Caco-2 (cell line): ENCODE measurements around the gene ANKRD26. TPM values are rescaled to one million over a fixed set of nuclear protein-coding genes. Genes with fewer than 3 reads are reported as not detected.

Source experiments
- BruUV-seq: library from RNA; stranded (reverse); fragments of 400-500 nt; replicated peaks from 2 replicates; lab custom pipeline; 2021; lab: Mats Ljungman, UMichigan
- CTCF ChIA-PET: fragments of 300-600 bp; sonication (Branson Sonifier 250); formaldehyde crosslinking; loops from one replicate; lab custom pipeline; 2022; ENCODE audit warnings: antibody characterized with exemption; lab: Charles Lee
- POLR2A ChIA-PET: fragments of 300-600 bp; sonication (Branson Sonifier 250); formaldehyde crosslinking; loops from one replicate; lab custom pipeline; 2022; ENCODE audit warnings: antibody characterized with exemption; lab: Charles Lee
- DNase-seq, 2 experiments: peaks; one replicate each; pipeline versions ENCODE4 v3.0.0 to v3.0.0-alpha.2; 2020 to 2022
- H3K27me3 ChIP-seq: replicated peaks from 2 replicates; pipeline ENCODE4 v1.6.0; 2011; ENCODE audit warnings: low read length; ENCODE audit not compliant: control insufficient read depth, insufficient read depth
- H3K36me3 ChIP-seq: 2 replicates; pipeline ENCODE4 v1.5.1; 2011; ENCODE audit warnings: low read length; ENCODE audit not compliant: control insufficient read depth, insufficient read depth
- H3K4me1 ChIP-seq: fragments of 250-450 bp; sonication (Bioruptor Pico); 2 replicates; pipeline ENCODE4 v1.5.1; 2020; ENCODE audit warnings: mild to moderate bottlenecking
- H3K4me3 ChIP-seq: 2 replicates; pipeline ENCODE4 v1.5.1; 2011; ENCODE audit warnings: low read depth, mild to moderate bottlenecking, control low read depth, low read length
- H3K9me3 ChIP-seq: fragments of 250-450 bp; sonication (Bioruptor Pico); 2 replicates; pipeline ENCODE4 v1.5.1; 2020; ENCODE audit warnings: mild to moderate bottlenecking, moderate library complexity
- H3K27ac Mint-ChIP-seq: one replicate; pipeline ENCODE4 v1.8.0; 2022; ENCODE audit warnings: mixed read lengths; ENCODE audit not compliant: unreplicated experiment
- H3K27me3 Mint-ChIP-seq: one replicate; pipeline ENCODE4 v1.8.0; 2022; ENCODE audit warnings: mixed read lengths; ENCODE audit not compliant: insufficient read depth, unreplicated experiment
- H3K36me3 Mint-ChIP-seq: one replicate; pipeline ENCODE4 v1.8.0; 2022; ENCODE audit warnings: mild to moderate bottlenecking, mixed read lengths; ENCODE audit not compliant: insufficient read depth, unreplicated experiment
- H3K4me1 Mint-ChIP-seq: one replicate; pipeline ENCODE4 v1.8.0; 2022; ENCODE audit warnings: low read depth, mixed read lengths; ENCODE audit not compliant: unreplicated experiment
- H3K4me3 Mint-ChIP-seq: one replicate; pipeline ENCODE4 v1.8.0; 2022; ENCODE audit warnings: mild to moderate bottlenecking, moderate library complexity, mixed read lengths; ENCODE audit not compliant: unreplicated experiment
- H3K9me3 Mint-ChIP-seq: one replicate; pipeline ENCODE4 v1.8.0; 2022; ENCODE audit warnings: mixed read lengths; ENCODE audit not compliant: unreplicated experiment
- intact Hi-C: fragments of 100-400 bp; cut with micrococcal nuclease; formaldehyde crosslinking; loops from one replicate; pipeline ENCODE4 v1.10.0; 2022; ENCODE audit not compliant: unreplicated experiment
- total RNA-seq: library from RNA; stranded (reverse); gene quantifications from 2 replicates; pipeline ENCODE4 v1.2.3, GENCODE V29; 2022
- TF ChIP-seq, protein P1 (sequence below), 2 experiments: fragments of 200-600 bp in 1 of 2; IDR thresholded peaks; 1 replicate in 1 of 2; 2 replicates in 1 of 2; pipeline versions ENCODE4 v1.5.1 to v1.8.0; 2011 to 2022; ENCODE audit warnings: antibody characterized with exemption in 1 of 2, control low read depth in 1 of 2, inconsistent platforms in 1 of 2, low read depth in 1 of 2, low read length in 1 of 2, mild to moderate bottlenecking in 1 of 2, moderate library complexity in 1 of 2; ENCODE audit not compliant: insufficient read depth in 1 of 2, severe bottlenecking in 1 of 2, unreplicated experiment in 1 of 2

ANKRD26 gene
- total RNA-seq, 1 experiment from 2014 or later: 16.2 TPM

DNA sequence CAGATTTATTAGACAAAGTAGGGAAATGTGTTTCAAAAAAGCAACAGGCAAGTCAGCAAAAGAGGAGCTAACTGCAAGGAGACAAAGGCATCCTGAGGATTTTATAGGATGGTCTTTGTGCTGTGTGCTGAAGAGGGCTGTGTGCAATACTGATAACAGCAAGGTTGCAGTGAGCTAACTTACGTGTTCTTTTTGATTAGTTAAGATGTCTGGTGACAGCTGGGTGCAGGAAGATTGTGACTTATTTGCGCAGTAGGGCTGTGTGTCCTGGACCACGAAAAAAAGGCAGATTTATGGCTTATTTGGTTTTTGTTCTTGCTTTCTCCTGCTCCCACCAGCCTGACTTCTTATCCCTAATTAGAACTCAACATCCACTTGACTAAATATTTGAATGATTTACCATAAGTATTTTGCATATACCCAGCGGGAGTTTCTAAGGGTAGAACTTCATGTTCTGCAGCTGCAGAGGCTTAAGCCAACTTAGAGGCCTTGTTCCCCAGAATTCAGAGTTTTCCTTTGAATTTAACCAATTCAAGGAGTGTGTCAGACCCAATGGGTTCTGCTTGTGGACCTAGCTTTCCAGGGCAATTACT is 119.0 kb downstream of the ANKRD26 start:
- H3K4me1 Mint-ChIP-seq: no peaks in the 10 kb centered on the region
- DNase-seq: no peak
- Histone ChIP-seq H3K27me3 (no peaks in the 10 kb centered on the region), H3K4me1 (no peaks in the 10 kb centered on the region), H3K4me3 (no peak overlapping the region), H3K36me3 (no peaks in the 10 kb centered on the region), H3K9me3 (no peaks in the 10 kb centered on the region)
- no peaks in the 10 kb centered on the region for H3K27me3 Mint-ChIP-seq
- BruUV-seq: no TSS peak
- POLR2A ChIA-PET: no interaction called here
- TF ChIP-seq, protein P1, sequence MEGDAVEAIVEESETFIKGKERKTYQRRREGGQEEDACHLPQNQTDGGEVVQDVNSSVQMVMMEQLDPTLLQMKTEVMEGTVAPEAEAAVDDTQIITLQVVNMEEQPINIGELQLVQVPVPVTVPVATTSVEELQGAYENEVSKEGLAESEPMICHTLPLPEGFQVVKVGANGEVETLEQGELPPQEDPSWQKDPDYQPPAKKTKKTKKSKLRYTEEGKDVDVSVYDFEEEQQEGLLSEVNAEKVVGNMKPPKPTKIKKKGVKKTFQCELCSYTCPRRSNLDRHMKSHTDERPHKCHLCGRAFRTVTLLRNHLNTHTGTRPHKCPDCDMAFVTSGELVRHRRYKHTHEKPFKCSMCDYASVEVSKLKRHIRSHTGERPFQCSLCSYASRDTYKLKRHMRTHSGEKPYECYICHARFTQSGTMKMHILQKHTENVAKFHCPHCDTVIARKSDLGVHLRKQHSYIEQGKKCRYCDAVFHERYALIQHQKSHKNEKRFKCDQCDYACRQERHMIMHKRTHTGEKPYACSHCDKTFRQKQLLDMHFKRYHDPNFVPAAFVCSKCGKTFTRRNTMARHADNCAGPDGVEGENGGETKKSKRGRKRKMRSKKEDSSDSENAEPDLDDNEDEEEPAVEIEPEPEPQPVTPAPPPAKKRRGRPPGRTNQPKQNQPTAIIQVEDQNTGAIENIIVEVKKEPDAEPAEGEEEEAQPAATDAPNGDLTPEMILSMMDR (IDR thresholded peaks at IDR 0.05; ENCODE audit: insufficient read depth in 1 of 2, low read depth in 1 of 2, low read length in 1 of 2, severe bottlenecking in 1 of 2, unreplicated experiment in 1 of 2): no peak
- intact Hi-C loops: no loop called here
- H3K9me3 Mint-ChIP-seq: no peaks in the 10 kb centered on the region
- no peak overlapping the region for H3K27ac Mint-ChIP-seq
- CTCF ChIA-PET: no interaction called here
- H3K4me3 Mint-ChIP-seq: no peak overlapping the region
- H3K36me3 Mint-ChIP-seq: no peaks in the 10 kb centered on the region

DNA sequence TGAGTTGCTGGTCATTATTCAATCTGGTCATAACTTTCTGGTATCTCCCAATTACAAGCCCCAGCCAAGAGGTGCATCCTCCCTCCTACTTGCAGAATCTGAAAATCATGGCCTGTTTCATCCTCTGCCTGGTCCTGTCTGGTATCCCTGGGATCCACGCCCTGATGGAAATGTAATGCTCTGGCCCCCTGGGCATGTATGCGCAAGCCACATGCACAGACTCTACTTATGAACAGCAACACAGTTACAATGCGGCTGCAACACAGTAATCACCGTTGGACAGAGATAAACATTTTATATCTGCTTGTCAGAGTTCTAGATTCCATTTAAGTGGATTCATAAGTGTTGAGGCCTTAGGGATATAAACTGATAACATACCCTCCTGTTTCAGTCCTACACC is 121.8 kb downstream of the ANKRD26 start:
- intact Hi-C loops: no loop called here
- Mint-ChIP-seq H3K27ac (no peak overlapping the region), H3K4me1 (no peaks in the 10 kb centered on the region), H3K36me3 (no peaks in the 10 kb centered on the region), H3K9me3 (no peaks in the 10 kb centered on the region), H3K27me3 (no peaks in the 10 kb centered on the region), H3K4me3 (no peak overlapping the region)
- Histone ChIP-seq H3K36me3 (no peaks in the 10 kb centered on the region), H3K4me1 (no peaks in the 10 kb centered on the region), H3K27me3 (no peaks in the 10 kb centered on the region), H3K4me3 (no peak overlapping the region), H3K9me3 (no peaks in the 10 kb centered on the region)
- BruUV-seq: no TSS peak
- ChIA-PET POLR2A (no interaction called here), CTCF (no interaction called here)
- no peak for DNase-seq
- TF ChIP-seq, protein P1 (IDR thresholded peaks at IDR 0.05; ENCODE audit: insufficient read depth in 1 of 2, low read depth in 1 of 2, low read length in 1 of 2, severe bottlenecking in 1 of 2, unreplicated experiment in 1 of 2): no peak

DNA sequence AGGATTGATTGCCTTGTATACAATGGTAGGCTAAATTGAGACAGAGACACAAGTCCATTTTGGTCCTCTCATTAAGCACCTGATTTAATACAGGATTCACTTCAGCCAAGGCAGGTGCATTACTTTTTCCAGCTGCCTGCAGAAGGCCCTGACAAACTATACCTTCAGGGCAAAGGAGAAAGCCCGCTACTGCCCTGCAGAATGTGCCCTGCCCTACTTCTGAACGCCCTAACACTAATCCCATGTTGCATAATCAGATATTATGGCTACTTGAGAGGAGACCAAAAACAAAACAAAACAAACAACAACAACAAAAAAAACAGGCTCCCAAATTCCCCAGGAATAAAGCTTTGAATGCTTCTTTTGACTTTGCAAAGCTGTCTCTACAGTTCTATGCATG is 122.7 kb downstream of the ANKRD26 start:
- ChIA-PET POLR2A (no interaction called here), CTCF (no interaction called here)
- BruUV-seq: no TSS peak
- no peak for DNase-seq
- Mint-ChIP-seq H3K9me3 (no peaks in the 10 kb centered on the region), H3K27me3 (no peaks in the 10 kb centered on the region), H3K4me1 (no peaks in the 10 kb centered on the region), H3K36me3 (no peaks in the 10 kb centered on the region), H3K4me3 (no peak overlapping the region), H3K27ac (no peak overlapping the region)
- intact Hi-C loops: no loop called here
- no peaks in the 10 kb centered on the region for H3K27me3 ChIP-seq
- 0 out of 2 replicates have a peak, but pooled peaks cover 2% of the 10 kb centered on the region for H3K9me3 ChIP-seq
- TF ChIP-seq, protein P1 (IDR thresholded peaks at IDR 0.05; ENCODE audit: insufficient read depth in 1 of 2, low read depth in 1 of 2, low read length in 1 of 2, severe bottlenecking in 1 of 2, unreplicated experiment in 1 of 2): no peak
- H3K4me3 ChIP-seq: no peak overlapping the region
- no peaks in the 10 kb centered on the region for H3K36me3 ChIP-seq
- no peaks in the 10 kb centered on the region for H3K4me1 ChIP-seq
